Breast epithelium (tissue), 3 donors: ENCODE measurements around the gene CADM2.

Source experiments
- POLR2A ChIP-seq: fragments of 450-650 bp; IDR thresholded peaks from one replicate; pipeline ENCODE4 v1.6.1; 2016; ENCODE audit warnings: antibody characterized with exemption, mild to moderate bottlenecking, moderate library complexity
- POLR2AphosphoS5 ChIP-seq, 3 donors: sonication (generic); formaldehyde crosslinking; IDR thresholded peaks; one replicate each; pipeline ENCODE4 v1.6.1; 2017; ENCODE audit warnings: antibody characterized with exemption in 3 of 3
- TF ChIP-seq, protein P1 (sequence below), 3 donors: fragments of 450-650 bp; IDR thresholded peaks; one replicate each; pipeline ENCODE4 v1.5.1; 2016 to 2017; ENCODE audit warnings: antibody characterized with exemption in 3 of 3, mild to moderate bottlenecking in 3 of 3, moderate library complexity in 3 of 3

DNA sequence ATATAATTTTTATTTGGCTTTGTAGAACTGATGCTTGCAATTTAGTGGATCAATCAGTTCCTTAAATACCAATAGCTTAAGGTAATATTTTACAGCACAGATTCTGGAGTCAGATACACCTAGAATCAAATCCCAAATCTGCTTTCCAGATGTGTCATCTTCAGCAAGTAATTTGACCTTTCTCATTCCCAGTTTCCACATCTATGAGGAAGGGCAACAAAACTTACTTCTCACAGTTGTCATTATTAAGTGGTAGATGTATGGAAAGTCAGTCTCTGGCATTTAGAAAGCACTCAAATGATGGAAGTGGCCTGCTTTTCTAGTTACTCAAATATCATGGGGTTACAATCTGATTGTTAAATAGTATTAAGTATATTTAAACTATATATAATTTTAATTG is 767.0 kb downstream of the CADM2 start:
- TF ChIP-seq, protein P1, sequence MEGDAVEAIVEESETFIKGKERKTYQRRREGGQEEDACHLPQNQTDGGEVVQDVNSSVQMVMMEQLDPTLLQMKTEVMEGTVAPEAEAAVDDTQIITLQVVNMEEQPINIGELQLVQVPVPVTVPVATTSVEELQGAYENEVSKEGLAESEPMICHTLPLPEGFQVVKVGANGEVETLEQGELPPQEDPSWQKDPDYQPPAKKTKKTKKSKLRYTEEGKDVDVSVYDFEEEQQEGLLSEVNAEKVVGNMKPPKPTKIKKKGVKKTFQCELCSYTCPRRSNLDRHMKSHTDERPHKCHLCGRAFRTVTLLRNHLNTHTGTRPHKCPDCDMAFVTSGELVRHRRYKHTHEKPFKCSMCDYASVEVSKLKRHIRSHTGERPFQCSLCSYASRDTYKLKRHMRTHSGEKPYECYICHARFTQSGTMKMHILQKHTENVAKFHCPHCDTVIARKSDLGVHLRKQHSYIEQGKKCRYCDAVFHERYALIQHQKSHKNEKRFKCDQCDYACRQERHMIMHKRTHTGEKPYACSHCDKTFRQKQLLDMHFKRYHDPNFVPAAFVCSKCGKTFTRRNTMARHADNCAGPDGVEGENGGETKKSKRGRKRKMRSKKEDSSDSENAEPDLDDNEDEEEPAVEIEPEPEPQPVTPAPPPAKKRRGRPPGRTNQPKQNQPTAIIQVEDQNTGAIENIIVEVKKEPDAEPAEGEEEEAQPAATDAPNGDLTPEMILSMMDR (IDR thresholded peaks at IDR 0.05), result no peak
- TF ChIP-seq POLR2A (no peak), POLR2AphosphoS5 (IDR thresholded peaks at IDR 0.05) (no peak)
